ENCODE measurements around the gene IQGAP3.

DNA sequence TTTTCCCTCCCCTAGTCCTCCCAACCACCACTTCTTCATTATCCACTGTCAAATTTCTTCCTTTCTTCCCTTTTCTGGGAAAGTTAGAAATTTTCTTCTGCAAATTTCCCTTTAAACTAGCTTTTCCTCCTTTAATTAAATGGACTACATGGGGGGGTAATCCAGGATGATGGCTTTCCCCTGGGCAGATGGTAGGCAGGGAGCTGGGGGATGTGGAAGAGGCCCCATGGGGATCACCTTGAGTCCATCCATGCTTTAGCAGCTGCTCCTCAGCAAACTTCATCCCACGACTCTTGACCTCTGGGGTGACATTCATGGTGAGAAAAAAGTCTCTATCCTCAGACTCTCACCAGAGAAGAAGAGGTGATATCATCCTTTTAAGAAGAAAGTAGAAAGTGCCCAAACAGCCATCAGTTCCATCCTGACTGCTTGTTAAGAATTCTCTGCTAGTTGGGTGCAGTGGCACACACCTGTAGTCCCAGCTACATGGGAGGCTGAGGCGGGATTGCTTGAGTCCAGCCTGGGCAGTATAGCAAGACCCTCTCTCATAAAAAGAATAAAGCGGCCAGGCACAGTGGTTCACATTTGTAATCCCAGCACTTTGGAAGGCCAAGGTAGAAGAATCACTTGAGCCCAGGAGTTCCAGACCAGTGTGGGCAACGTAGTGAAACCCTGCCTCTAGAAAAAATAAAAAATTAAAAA, 26.5 kb upstream of the IQGAP3 start:
- TF ChIP-seq EZH2 (IDR thresholded peaks at IDR 0.05; ENCODE audit: borderline replicate concordance), result no peak
- TF ChIP-seq, protein P1, sequence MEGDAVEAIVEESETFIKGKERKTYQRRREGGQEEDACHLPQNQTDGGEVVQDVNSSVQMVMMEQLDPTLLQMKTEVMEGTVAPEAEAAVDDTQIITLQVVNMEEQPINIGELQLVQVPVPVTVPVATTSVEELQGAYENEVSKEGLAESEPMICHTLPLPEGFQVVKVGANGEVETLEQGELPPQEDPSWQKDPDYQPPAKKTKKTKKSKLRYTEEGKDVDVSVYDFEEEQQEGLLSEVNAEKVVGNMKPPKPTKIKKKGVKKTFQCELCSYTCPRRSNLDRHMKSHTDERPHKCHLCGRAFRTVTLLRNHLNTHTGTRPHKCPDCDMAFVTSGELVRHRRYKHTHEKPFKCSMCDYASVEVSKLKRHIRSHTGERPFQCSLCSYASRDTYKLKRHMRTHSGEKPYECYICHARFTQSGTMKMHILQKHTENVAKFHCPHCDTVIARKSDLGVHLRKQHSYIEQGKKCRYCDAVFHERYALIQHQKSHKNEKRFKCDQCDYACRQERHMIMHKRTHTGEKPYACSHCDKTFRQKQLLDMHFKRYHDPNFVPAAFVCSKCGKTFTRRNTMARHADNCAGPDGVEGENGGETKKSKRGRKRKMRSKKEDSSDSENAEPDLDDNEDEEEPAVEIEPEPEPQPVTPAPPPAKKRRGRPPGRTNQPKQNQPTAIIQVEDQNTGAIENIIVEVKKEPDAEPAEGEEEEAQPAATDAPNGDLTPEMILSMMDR (IDR thresholded peaks at IDR 0.05; ENCODE audit: poor library complexity), result no peak
- no peak for TF ChIP-seq EZH2phosphoT487 (IDR thresholded peaks at IDR 0.05; ENCODE audit: low read depth, severe bottlenecking, unreplicated experiment)
